ENCODE data around the gene PCDHAC1.

The PCDHAC1 gene

GRCh38 chr5:140967226-140967893, 41.3 kb downstream of the PCDHAC1 start:
- TF ChIP-seq EZH2 (IDR thresholded peaks at IDR 0.05; ENCODE audit: borderline replicate concordance, low read depth, low read length, severe bottlenecking), result no peak
- TF ChIP-seq CTCF (IDR thresholded peaks at IDR 0.05; ENCODE audit: borderline replicate concordance, extremely low read depth, low read length, poor library complexity, severe bottlenecking), result no peak
- Histone ChIP-seq H3K4me1 (ENCODE audit: insufficient read depth, low read length) (no peaks in the 10 kb centered on the region), H3K27ac (ENCODE audit: low read length) (no peak overlapping the region), H3K36me3 (ENCODE audit: insufficient read depth, low read length) (no peaks in the 10 kb centered on the region), H3K27me3 (ENCODE audit: insufficient read depth, low read length, poor library complexity) (no peaks in the 10 kb centered on the region), H3K9ac (ENCODE audit: low read depth, low read length) (no peak overlapping the region), H3K9me3 (ENCODE audit: insufficient read depth, low read length, severe bottlenecking) (no peaks in the 10 kb centered on the region), H3K4me2 (ENCODE audit: insufficient read depth, low read length) (no peak overlapping the region), H3K4me3 (ENCODE audit: low read depth in 1 of 2, low read length in 2 of 2) (no peak overlapping the region), H4K20me1 (ENCODE audit: insufficient read depth, low read length) (no peaks in the 10 kb centered on the region), H2AFZ (ENCODE audit: low read depth, low read length) (no peak overlapping the region), H3K79me2 (ENCODE audit: insufficient read depth, low read length) (no peaks in the 10 kb centered on the region)
- DNase-seq (no peak), ATAC-seq (ENCODE audit: insufficient read depth, low read depth) (no peak)

GRCh38 chr5:140969880-140970279, 43.8 kb downstream of the PCDHAC1 start:
- H3K36me3 ChIP-seq (ENCODE audit: insufficient read depth, low read length), result no peaks in the 10 kb centered on the region
- H3K9ac ChIP-seq (ENCODE audit: low read depth, low read length), result no peak overlapping the region
- no peak overlapping the region for H2AFZ ChIP-seq (ENCODE audit: low read depth, low read length)
- TF ChIP-seq EZH2 (IDR thresholded peaks at IDR 0.05; ENCODE audit: borderline replicate concordance, low read depth, low read length, severe bottlenecking) (no peak), CTCF (IDR thresholded peaks at IDR 0.05; ENCODE audit: borderline replicate concordance, extremely low read depth, low read length, poor library complexity, severe bottlenecking) (no peak)
- no peak overlapping the region for H3K4me3 ChIP-seq (ENCODE audit: low read depth in 1 of 2, low read length in 2 of 2)
- H3K79me2 ChIP-seq (ENCODE audit: insufficient read depth, low read length), result no peaks in the 10 kb centered on the region
- DNase-seq, result no peak
- ATAC-seq (ENCODE audit: insufficient read depth, low read depth), result no peak
- H4K20me1 ChIP-seq (ENCODE audit: insufficient read depth, low read length), result no peaks in the 10 kb centered on the region
- H3K4me1 ChIP-seq (ENCODE audit: insufficient read depth, low read length), result no peaks in the 10 kb centered on the region
- H3K27ac ChIP-seq (ENCODE audit: low read length), result no peak overlapping the region
- H3K27me3 ChIP-seq (ENCODE audit: insufficient read depth, low read length, poor library complexity), result no peaks in the 10 kb centered on the region
- no peak overlapping the region for H3K4me2 ChIP-seq (ENCODE audit: insufficient read depth, low read length)
- H3K9me3 ChIP-seq (ENCODE audit: insufficient read depth, low read length, severe bottlenecking), result no peaks in the 10 kb centered on the region

GRCh38 chr5:140973550-140973949, 47.5 kb downstream of the PCDHAC1 start:
- Histone ChIP-seq H3K27me3 (ENCODE audit: insufficient read depth, low read length, poor library complexity) (peaks cover 3% of the 10 kb centered on the region), H3K27ac (ENCODE audit: low read length) (no peak overlapping the region), H3K4me2 (ENCODE audit: insufficient read depth, low read length) (no peak overlapping the region), H3K79me2 (ENCODE audit: insufficient read depth, low read length) (no peaks in the 10 kb centered on the region), H3K4me3 (ENCODE audit: low read depth in 1 of 2, low read length in 2 of 2) (no peak overlapping the region), H3K36me3 (ENCODE audit: insufficient read depth, low read length) (no peaks in the 10 kb centered on the region), H2AFZ (ENCODE audit: low read depth, low read length) (no peak overlapping the region), H3K9me3 (ENCODE audit: insufficient read depth, low read length, severe bottlenecking) (no peaks in the 10 kb centered on the region), H3K9ac (ENCODE audit: low read depth, low read length) (no peak overlapping the region), H3K4me1 (ENCODE audit: insufficient read depth, low read length) (no peaks in the 10 kb centered on the region), H4K20me1 (ENCODE audit: insufficient read depth, low read length) (no peaks in the 10 kb centered on the region)
- TF ChIP-seq EZH2 (IDR thresholded peaks at IDR 0.05; ENCODE audit: borderline replicate concordance, low read depth, low read length, severe bottlenecking) (no peak), CTCF (IDR thresholded peaks at IDR 0.05; ENCODE audit: borderline replicate concordance, extremely low read depth, low read length, poor library complexity, severe bottlenecking) (no peak)
- ATAC-seq (ENCODE audit: insufficient read depth, low read depth) (no peak), DNase-seq (no peak)
